Activated CD4-positive, alpha-beta T cell treated with anti-CD3 and anti-CD28 coated beads, Interleukin-2, amount 50 U/mL, for 1 hour (primary cell): ENCODE results near the gene ACER2.
A peak's percentile ranks its signal among the peaks of the same experiment; 100 is the strongest.
"Not testable (repeated sequence)": the region's sequence is repeated elsewhere in the genome, so short reads cannot be mapped to it uniquely, and the experiment has no call there.

Experiments
- DNase-seq: peaks from one replicate; pipeline ENCODE4 v3.0.0-alpha.2; 2020

Gene ACER2

DNA sequence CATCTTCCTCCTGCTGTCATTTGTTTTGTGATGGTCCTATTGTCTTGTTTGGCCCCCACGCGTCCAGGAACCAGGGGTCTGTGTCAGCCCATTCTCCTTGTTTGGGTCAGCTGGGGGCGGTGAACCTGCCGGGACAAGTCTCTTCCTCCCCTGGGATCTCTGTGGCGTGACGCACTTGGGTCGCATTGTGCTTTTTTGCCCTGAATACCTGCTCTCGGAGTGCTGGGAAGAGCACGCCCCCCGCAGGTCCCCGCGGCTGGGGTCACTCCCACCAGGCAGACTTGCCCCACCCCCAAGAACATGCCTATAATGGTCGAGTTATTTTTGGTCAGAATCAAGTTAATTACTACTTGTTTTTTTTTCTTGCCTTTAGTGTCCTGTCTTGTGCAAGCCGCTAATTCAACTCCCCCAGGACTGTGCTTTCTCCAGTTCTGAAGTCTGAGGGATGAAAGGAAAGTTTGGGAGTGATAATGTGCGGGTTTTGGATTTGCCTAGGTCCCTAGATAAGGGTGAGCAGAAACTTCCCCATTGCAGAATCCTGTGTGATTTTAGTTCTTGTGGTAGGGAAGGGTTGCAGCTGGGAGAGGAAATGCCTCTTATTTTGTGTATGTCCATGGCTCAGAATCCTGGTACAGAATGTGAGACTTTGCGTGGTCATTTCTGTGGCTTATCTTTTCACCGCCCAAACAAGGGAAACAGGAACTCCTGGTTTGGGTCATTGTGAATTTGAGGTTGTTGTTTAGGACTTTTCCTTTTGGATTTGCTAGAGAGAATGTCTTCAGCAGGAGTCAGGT, 789 bp downstream of the ACER2 start:
- DNase-seq: peak; percentile 4

DNA sequence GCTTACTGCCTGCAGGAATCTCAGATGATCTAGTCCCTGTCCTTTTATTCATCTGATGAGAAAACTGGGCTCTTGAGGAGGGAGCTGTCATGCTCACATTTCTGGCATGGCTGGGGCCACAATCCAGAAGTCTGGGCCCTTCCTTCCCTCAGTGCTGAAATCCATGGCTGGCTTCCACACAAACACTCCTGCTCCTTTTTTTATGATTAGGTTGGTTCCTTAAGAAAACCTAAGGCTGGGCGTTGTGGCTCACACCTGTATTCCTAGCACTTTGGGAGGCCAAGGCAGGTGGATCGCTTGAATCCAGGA, 1.3 kb downstream of the ACER2 start:
- no peak for DNase-seq

DNA sequence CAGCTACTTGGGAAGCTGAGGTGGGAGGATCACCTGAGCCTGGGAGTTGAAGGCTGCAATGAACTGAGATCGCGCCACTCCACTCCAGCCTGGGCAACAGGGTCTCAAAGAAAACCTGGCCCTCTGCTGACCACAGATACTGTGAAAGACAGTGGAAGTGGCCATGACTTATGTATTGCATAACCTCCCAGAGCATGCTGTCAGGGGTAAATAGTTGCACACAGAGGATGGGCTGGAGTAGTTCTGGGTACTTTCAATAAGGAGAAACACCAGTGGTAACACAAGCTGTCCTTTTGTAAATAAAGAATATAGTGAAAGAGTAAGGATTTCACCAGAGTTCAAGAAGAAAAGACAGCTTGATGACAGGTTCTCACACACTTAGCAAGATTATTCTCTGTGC, 1.8 kb downstream of the ACER2 start:
- no peak for DNase-seq

DNA sequence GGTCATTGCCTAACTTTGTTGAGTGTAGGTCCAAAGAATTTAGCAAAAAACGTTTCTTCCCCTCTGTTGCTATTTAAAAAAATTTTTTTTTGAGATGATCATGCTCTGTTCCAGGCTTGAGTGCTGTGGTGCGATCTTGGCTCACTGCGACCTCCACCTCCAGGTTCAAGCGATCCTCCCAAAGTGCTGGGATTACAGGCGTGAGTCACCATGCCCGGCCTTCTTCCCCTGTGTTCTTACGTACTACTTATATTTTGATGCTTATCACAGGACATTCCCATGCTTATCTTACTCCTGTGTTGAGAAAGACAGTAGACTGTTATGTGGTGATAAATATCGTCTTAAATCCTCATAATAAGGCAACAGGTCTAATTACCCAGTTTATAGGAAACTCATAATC, 2.5 kb downstream of the ACER2 start:
- DNase-seq: no peak

DNA sequence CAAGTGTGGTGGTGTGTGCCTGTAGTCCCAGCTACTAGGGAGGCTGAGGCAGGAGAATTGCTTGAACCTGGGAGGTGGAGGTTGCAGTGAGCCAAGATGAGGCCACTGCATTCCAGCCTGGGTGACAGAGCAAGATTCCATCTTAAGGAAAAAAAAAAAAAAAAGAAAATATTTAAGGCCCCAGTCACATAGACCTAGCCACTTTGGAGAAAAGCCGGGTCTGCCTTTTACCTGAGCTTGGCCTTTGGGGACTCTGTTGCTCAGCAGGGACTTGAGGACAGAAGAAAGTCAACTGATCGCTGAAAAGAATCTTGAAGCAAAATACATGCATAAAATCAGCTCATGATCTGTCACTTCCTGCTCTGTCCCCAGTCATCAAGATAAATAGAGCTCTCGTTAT, 4.6 kb downstream of the ACER2 start:
- DNase-seq: not testable (repeated sequence)

DNA sequence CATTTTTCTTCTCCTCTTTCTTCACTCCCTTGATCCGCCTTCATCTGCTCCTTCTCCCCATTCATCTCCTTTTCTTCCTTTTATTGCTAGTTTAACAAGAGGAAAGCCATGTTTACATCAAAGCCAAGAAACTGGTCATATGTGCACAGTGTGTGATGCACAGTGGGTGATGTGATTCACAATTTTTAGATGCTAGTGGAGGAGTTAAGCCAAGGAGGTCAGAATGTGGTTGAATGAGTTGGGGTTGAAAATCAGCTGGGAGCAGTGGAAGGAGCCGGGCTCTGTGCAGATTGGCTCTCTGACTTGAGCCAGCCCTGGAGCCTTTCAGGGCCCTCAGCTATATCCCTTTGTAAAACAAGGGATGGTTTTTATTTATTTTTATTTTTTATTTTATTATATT, 7.3 kb downstream of the ACER2 start:
- DNase-seq: no peak

DNA sequence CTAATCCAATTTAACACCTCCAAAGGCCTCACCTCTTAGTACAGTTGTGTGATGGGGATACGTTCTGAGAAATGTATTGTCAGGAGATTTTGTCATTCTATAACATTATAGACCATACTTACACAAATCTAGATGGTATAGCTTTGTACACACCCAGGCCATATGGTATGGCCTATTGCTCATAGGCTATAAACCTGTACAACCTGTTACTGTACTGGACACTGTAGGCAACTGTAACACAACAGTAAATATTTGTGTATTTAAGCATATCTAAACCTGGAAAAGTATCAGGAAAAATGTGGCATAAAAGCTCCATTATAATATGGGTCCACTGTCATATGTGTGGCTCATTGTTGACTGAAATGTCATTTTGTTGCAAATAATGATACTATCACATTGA, 12.1 kb downstream of the ACER2 start:
- no peak for DNase-seq

DNA sequence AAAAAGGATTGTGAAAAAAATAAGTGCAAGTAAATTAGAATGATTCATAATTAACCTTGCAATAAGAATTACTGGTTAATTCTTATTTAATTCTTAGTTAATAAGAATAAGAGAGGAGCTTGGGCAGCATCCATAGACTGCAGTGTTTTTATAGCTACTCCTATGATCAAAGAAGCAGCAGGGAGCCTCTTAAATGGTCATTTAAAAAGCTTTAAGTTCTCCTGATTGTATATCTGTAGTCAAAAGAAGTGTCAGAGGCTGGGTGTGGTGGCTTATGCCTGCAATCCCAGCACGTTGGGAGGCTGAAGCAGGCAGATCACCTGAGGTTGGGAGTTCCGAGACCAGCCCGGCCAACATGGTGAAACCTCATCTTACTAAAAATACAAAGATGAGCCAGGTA, 14.4 kb downstream of the ACER2 start:
- DNase-seq: no peak

DNA sequence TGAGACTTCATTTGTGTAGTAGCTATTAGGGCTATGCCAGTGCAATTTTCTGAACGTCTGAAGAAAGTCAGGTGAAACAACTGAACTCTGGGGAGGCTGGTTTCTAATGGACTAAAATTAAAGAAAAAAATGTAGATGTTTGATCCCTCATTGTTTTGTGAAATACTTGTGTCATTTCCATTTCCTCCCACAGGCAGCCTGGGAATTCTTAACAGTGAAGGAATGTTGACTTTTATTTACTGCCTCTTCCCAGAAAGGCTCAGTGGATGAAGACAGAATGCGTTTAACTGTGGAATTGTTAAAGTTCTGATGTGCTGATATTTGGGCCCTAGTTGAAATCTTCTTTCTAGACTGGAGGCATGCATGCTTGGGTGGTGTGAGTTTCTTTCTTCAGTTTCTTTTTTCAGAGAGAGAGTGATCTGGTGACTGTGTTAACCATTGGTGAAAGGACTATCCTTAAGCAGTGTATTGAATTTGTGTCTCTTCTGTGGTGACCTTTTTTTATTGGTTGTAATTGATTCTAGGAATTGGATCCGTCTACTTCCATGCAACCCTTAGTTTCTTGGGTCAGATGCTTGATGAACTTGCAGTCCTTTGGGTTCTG, 15.5 kb downstream of the ACER2 start:
- DNase-seq: no peak

DNA sequence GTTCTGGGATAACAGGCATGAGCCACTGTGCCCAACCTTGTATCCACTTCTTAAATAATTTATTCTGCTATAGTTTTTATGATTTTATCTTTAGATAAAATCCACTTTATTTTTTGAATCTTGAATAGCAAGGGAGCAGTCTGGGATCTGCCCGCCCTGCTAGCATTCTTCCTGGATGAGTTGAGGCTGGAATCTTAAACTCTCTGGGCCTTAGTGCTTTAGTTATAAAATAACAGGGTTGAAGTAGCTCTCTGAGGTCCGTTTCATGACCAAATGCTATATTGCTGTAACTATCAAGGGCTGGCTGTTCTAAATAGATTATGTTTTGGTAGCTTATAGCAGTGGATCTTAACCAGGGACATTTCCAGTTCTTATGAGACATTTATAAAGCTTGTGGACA, 20.8 kb downstream of the ACER2 start:
- no peak for DNase-seq

DNA sequence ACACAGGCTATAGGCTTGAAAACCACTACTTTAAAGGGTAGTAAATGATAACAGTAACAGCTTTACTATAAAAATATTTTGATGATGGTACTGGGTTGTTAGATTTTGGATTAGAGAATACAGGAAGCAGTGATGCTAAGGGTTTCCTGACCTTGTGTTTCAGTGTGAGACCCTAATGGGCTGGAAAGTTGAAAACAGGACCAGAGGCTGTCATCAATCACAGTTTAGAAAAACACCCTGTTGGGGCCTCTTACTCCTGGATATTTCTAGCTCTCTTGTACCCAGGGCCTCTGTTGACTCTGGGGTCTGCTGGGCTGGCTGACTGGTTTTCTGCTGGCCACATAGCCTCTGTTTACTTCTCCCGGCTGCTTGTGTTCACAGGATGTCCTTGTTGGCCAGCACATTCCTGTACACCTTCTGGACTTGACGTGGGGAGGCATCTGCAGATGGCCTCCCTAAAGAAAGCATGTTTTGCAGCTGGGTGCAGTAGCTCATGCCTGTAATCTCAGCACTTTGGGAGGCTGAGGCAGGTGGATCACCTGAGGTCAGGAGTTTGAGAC, 21.5 kb downstream of the ACER2 start:
- no peak for DNase-seq

DNA sequence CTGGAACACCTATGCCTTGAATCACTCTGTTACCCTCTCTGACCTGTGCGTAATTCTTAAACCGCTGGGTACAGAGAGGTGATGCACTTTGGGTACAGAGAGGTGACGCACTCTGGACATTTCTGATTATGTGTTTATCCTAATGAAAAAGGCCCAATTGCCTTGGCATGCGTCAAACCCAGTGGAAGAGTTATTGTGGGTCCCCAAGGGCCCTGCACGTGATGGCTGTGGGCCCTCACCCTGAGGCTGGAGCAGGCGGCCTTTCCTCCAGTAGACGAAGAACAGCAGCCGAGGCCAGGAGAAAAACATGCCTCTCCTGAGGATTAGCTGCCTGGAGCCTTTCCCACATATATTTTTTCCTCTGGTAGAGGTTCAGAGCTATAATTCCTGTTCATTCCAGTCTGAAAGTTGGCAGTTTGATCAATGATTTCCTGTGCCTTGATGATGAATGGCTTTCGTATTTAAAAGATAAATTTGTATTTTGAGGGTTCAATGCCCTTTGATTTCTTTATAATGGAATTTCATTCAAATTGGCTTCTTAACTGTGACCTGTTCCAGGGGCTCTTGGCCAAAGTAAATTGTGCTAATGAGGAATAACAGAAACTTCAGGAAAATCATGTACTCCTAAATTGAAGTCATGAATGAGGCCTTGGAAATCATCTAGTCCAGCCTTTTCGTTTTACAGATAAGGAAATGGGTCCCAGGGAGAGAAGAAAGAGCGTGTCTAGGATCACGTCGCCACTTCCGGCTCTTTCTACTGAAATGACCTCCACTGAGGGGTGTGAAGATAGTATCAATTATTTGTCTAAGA, 22.8 kb downstream of the ACER2 start:
- no peak for DNase-seq

DNA sequence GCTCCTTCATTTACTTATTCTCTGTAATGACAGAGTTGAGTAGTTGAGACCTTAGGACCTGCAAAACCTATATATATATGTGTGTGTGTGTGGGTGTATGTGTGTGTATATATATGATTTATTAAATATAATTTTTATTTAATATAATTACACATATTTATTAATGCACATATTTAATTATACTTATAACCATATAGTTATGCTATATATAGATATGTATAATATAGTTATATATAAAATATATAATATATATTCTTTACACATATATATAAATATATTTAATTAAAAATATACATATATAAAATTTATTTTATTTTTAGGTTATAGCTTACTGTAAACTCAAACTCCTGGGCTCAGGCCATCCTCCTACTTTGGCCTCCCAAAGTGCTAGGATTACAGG, 23.7 kb downstream of the ACER2 start:
- no peak for DNase-seq

DNA sequence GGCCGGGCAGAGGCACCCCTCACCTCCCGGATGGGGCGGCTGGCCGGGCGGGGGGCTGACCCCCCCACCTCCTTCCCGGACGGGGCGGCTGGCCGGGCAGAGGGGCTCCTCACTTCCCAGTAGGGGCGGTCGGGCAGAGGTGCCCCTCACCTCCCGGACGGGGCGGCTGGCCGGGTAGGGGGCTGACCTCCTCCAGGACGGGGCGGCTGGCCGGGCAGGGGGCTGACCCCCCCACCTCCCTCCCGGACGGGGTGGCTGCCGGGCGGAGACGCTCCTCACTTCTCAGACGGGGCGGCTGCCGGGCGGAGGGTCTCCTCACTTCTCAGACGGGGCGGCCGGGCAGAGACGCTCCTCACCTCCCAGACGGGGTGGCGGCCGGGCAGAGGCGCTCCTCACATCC, 24.9 kb downstream of the ACER2 start:
- DNase-seq: not testable (repeated sequence)

DNA sequence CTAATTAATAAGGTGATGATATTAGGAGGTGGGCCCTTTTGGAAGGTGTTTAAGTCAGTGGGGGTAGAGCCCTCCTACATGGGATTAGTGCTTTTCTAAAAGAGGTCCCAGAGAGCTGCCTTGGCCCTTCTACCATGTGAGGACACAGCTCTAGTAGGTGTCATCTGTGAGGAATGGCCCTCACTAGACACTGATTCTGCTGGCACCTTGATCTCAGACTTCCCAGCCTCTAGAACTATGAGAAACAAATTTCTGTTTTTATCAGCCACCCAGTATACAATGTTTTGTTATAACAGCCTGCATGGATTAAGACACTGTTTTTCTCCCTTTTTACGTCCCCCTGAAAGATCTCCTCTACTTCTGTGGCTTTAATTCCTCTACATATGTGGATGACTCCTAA, 31.6 kb downstream of the ACER2 start:
- DNase-seq: no peak

DNA sequence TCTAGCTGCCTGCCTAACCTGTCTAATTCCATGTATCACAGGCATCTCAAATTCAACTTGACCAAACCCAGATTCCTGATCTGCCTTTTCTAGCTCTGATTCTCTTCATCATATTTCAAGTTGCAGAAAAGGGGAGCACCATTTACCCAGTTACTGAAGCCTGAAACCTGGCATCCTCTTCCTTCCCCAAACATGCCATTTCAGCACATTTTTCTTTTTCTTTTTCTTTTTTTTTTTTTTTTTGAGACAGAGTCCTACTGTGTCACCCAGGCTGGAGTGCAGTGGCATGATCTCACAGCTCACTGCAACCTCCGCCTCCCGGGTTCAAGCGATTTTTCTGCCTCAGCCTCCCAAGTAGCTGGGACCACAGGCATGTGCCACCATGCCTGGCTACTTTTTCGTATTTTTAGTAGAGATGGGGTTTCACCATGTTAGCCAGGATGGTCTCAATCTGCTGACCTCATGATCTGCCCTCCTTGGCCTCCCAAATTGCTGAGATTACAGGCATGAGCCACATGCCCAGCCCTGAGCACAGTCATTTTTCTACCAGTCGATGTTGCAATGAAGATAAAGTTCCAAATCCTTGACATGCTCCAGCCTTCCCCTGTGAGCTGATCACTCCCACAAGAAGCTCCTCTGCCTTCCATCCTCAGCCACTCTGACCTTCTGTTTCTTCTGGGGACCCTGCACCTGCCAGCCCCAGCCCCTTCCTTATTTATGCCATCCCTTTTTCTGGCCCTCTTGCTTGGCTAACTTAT, 32.2 kb downstream of the ACER2 start:
- DNase-seq: no peak

DNA sequence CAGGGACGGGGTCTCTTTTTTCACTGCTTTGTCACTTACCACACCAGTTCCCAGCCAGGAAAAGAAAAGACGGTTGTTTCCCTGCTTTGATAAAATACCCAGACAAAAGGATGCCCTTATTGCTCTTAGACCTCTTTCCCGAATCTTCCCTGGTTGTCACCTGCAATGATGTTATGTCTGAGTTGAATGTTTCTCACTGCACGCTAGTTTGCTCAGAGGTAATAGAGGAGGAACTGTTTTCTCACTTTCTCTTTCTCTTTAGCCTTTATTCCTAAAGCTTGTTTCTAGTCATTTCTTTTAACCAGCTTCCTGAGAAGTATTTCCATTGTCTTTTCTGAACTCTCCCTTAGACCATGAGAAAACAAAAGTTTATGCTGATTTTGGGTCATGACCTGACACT, 32.9 kb downstream of the ACER2 start:
- DNase-seq: no peak

DNA sequence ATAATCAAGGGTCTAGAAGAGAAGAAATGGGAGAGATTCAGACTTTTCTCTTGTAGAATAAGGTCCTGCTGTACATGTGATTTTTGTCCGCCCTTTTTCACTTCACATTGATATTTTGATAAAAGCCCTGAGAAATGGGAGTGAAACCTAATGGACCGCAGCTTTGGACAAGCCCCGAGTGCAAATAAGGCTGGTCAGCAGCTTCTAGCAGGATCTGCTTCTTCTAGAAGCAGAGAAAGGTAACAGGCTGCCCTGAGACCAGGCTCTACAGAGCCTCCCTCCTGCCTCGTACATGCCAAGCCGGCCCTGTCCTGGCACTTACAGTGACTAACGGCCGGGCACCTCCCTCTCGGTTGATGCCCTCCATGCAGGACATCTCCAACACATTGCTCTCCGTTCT, 33.4 kb downstream of the ACER2 start:
- DNase-seq: no peak

DNA sequence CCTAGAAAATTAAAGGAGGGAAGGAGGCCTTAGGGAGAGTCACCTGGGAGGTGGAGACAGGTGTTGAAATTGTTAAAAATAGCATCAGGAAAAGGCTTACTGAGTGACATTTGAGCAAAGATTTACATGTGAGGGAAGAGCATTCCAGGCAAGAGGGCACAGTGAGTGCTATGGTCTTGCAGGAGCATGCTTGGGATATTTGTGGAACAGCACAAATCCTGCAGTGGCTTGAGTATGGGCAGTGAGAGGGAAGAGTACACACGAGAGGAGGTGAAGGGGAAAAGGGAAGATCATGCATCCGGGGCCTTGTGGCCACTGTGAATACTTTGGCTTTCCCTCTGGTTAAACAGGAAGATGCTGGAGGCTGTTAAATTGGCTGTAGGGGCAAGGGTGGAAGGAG, 36.6 kb downstream of the ACER2 start:
- DNase-seq: no peak

DNA sequence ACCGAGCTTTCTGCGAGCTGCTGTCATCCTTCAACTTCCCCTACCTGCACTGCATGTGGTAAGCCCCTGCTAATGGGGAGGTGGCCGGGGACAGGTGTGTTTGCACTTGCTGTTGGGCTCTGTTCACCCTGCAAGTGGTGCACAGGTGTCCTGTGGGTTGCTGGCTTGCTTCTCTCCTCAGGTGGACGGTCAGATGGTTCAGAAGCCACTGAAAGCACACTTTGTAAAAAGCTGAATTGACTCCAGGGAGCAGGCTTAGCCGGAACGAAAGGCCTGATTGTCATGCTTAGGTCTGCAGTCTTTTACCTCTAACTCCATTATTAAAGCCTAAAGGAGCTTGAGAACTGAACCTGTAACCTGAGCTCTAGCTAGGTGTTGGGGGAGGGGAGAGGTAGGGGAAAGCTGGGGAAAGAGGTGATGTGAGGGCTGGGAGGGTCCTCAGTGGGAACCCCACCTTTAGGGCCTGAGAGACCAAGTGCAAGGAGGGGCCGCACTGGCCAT, 37.6 kb downstream of the ACER2 start:
- no peak for DNase-seq

DNA sequence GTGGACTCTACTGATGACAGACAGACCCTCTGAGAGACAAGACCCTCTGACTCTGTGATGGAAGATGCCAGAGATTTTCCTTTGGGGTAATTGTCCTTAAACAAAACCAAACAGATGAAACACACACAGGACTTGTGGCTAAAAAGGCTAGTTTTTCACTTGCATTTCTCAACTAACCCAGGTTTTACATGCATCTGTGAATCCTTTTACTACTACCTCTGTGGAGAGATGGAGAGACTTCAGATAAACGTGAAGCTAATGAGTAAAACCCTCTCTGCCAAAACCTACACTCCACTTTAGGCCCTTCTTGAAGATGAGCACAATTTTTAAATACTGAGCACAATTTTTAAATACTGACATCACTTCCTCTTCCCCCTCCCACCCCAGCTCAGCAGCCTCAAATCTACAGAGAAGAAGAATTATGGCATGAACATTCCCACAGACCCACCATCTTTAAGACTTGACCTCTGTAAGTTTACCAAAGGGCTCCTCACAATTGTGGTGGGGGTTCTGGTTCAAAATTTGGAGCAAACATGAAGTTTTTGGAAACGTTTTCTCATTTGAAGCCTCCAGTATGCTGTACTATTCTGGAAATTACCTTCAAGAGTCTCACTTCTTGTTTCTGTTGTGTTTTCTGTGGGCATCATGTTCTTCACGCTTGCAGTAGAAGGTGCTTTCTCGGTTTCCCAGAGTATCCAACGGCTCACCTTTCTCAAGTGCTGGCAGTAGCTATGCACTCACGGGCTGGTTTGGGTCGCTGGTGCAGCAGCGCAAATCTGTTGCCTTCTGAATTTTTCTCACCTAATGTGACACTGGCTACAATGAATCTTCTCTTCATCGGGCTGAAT, 42.7 kb downstream of the ACER2 start:
- no peak for DNase-seq

DNA sequence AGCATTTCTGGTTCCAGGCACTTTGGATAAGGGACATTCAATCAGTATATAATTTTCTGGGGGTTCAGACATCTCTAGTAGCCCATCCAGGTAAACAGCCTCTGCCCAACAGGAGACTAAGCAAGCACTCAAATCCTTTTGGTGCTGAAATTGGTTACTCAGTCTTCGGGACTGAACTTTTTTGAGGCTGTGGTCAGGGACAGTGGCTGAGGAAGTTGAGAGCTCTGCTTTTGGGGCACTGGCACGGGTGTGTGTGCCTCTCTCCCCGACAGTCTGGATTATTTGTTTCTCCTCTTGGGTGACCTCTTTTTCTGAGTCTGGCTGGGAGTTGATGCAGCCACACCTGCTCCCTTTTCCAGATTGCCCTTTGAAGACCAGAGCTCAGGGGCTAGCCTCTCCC, 47.6 kb downstream of the ACER2 start:
- DNase-seq: no peak
